ENCODE results near the gene TRIOBP.
"Not testable (repeated sequence)": the region's sequence is repeated elsewhere in the genome, so short reads cannot be mapped to it uniquely, and the experiment has no call there.

Gene TRIOBP

DNA sequence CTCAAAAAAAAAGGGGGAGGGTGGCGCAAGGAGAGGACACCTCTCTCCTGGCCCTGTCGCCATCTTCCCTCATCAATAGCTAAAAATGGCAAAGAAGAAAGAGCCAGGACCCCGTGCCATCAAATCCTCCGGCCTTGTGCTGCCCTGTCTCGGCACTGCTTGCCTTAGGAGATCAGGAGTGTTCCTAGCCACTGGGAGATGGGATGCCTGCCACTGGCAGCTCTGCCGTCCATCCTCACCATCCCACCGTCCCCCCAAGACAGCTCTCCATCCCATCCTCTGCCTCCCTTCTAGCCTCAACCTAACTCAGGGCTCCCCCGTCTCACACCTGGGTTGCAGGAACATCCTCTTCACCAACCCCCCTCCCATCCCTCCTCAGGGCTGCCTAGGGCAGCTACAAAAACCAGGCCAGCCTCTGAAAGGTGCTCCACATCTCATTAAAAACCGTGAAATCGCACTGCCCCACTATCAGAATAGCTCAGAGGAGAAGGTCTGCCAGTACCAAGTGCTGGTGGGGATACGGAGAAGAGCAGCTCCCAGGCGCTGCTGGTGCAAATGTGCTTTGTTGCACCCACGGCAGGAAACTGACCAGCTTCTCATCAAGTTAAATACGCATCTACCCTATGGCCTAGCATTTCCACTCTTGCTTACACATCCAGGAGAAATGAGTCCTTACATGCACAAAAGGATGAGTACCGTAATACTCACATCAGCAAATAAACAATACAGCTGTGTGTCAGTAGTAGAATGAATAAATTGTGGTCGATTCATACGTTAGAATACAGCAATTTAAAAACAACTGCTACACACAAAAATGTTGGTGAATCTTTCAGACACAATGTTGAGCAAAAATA is 79.2 kb downstream of the TRIOBP start:
- peak; percentile 7 to 12 for DNase-seq (ENCODE audit: low read depth in 2 of 2)

DNA sequence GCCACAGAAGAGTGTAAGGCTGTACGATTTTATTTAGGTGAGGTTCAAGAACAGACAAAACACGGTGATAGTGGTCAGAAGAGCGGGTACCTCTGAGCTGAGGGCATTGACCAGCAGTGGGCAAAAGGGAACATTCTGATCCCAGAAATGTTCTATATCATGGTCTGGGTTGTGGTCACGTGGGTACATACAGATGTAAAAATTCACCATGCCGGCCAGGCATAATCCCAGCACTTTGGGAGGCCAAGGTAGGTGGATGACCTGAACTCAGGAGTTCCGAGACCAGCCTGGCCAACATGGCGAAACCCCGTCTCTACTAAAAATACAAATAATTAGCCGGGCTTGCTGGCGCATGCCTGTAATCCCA is 79.8 kb downstream of the TRIOBP start:
- DNase-seq (ENCODE audit: low read depth in 2 of 2) = no peak

DNA sequence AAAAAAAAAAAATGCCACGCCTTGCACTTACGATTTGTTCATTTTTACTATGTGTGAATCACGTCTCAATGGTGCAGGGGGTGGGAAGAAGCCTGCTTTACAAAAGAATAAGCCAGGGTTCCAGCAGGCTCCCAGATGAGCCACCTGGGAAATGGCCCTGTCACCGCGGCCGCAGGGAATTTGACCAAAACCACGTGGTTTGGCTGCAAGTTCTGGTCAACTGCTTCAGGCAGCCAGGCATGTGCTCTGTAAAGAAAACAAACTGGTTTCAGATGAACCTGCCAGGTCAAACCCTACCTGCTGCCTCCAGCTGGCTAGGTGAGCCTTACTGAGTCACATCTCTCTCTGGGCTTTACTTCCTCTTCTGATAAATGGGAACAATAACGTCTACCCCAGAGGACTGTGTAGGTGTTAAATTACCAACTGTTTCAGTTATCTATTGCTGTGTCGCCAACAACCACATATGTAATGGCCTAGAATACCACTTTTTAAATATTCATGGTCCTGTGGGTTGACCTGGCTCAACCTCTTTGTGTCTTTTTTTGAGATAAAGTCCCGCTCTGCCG is 80.4 kb downstream of the TRIOBP start:
- peak in 1 of 2 experiments; percentile 10 for DNase-seq (ENCODE audit: low read depth in 2 of 2)

DNA sequence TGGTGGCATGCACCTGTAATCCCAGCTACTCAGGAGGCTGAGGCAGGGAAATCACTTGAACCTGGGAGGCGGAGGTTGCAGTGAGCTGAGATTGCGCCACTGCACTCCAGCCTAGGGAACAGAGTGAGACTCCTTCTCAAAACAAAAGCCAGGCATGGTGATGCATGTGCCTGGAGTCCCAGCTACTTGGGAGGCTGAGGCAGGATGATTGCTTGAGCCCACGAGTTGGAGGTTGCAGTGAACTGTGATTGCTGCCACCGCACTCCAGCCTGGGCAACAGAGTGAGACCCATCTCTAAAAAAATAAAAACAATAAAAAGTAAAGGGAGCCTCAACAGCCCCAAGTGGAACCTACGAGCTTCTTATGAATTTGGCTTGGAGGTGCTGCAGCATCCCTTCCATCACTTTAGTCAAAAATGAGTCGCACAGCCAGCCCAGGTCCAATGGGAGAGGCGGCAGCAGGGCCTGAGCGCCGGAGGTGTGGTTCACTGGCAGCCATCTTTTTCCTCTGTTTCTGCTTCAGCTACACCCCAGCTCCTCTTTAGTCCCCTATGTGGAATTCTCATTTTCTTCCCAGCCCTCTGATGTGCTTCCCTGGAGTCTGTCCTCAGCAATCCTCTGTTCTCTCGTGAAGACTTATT is 81.6 kb downstream of the TRIOBP start:
- DNase-seq (ENCODE audit: low read depth in 2 of 2) = no peak

DNA sequence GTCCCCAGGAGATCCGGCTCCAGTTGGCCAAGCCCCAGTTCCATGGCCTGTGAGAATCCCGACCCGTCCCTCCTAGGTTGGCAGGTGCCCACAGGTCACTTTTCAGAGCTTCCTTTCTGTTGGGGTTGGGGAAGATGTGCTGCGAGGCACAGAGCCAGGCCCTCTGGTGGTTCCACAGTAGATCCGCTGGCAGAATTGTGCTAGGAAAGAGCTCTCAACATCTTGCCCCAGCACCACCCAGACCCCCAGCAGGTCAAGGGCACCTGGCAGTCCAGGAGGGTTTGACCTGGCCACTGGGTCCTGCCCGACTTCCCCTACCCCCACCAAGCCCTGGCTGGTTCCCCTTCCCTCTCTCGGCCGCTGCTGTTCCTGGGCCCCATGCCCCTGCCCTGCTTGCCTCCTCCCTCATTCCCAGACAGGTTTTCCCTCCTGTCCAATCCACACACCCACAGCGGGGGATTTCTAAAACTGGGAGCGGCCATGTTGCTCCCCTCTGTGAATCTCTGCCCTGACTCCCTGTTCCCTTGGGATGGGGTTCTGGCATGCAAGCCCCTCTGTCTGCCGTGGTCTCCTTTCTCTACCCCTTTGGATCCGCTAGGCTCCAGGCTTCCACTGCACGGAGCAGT is 84.7 kb downstream of the TRIOBP start:
- no peak for DNase-seq (ENCODE audit: low read depth in 2 of 2)

DNA sequence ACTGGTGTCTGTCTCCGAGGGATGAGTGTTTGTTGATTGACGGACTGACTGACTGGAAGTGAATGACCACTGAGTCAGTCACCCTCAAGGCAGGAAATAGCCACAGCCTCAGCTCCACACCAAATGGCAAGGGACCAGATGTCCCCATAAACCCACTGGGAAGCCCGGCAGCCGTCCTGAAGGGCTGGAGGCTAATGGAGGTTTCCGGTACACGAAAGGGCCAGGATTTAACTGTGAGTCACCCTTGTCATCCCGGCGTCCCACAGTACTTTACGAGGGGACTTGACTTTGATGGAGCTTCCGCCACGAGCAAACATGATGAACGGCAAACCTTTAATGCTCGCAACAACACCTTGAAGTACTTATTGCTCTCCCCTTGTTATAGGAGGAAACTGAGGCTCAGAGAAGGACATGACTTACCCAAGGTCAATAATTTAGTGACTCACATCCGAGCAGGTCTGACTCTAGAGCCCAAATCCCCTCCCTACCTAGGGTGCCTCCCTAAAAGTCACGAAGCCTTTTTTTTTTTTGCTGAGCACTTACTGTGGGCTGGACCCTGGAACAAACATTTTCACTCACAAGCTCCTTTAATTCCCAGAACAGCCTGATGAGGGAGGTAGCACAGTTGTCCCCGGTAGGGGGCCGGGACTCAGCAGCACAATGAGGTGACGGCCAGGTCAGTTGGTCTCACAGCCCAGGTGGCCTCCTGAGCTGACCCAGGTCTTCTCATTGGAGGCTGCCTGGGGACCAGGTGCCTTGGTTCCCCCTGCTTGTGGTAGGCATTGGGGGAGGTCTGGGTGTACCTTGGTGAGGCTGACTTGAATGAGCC is 85.7 kb downstream of the TRIOBP start:
- DNase-seq (ENCODE audit: low read depth in 2 of 2) = no peak

DNA sequence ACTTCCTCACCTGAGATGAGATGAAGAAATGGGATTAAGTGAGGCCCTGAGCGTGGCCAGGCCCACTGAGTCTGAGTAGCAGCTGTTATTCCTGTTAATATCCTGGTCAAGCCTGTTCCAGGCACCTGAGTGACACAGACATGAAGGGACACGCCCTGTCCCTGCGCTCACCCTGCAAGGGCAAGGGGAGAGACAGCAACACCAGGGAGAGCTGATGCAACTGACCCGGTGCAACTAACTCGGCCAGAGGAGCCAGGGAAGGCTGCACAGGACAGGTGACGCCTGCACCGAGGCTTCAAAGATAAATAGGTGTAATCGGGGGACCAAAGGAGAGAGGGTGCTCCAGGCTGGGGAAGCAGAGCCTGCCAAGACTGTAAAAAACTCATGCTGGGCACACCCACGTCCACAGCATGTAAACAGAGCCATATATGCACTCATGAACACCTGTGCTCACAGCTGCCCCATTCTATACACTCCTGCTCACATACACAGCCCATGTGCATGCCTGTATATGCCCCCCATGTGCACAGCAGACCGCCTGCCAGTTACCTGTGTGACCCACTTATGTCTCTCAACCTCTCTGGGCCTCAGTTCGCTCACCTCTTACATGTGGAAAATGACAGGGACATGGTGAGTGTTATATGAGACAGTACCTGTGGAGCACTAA is 88.1 kb downstream of the TRIOBP start:
- no peak for DNase-seq (ENCODE audit: low read depth in 2 of 2)

DNA sequence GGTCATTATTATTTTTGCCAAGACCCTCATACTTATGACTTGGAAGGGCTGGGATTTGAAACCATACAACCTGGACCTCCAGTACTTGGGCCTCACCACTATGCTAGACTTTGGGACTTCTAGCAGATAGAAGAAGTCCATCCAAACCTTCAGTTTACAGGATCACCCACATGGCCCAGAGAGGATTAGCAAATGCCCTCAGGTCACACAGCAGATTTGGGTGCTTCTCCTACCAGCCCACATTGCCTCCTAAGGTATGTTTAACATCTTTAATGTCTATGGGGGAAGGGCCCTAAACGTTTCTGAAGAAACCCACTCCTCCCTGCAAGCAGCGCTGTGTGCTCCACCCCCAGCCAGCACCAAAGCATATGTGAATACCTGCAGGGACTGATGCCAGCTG is 93.4 kb downstream of the TRIOBP start:
- no peak for DNase-seq (ENCODE audit: low read depth in 2 of 2)

DNA sequence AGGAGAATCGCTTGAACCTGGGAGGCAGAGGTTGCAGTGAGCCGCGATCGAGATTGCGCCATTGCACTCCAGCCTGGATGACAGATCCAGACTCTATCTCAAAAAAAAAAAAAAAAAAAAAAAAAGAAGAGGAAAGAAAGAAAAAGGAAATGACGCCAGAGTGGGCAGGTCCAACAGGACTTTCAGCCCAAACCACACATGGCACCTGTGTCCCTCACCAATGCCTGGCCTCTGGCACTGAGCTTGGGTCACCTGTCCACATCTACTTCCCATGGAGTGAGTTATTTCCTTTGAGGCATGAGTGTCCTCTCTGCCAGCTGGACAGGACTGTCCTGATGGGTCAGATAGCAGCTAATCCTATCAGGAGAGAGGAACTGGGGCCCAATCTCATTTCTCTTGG is 95.6 kb downstream of the TRIOBP start:
- no peak for DNase-seq (ENCODE audit: low read depth in 2 of 2)

DNA sequence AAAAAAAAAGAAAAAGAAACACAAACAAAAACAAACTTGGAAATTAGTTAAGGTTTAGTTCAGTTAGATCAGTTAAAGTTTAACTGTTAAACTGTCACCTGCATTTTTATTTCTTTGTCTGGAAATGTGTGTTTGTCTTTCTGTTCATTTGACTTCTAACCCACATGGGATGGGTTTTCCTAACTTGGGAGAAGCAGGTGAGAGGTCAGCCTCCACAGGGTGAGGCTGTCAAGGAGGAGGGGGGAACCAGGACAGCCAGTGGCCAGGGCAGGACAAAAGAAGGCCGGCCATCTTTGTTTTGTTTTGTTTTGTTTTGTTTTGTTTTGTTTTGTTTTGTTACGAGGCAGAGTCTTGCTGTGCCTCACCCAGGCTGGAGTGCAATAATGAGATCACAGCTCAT is 97.5 kb downstream of the TRIOBP start:
- DNase-seq (ENCODE audit: low read depth in 2 of 2) = no peak

DNA sequence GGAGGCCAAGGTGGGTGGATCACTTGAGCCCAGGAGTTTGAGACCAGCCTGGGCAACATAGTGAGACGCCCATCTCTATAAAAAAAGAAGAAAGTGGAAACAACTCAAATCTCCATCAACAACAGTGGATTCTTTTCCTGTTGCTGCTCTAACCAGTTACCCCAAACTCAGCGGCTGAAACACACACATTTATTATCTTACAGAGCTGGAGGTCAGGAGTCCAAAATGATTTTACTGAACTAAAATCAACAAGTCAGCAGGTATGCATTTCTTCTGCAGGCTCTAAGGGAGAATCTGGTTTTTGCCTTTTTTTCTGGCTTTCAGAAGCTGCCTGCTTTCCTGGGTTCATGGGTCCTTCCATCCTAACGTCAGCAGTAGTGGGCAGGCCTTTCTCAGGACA is 99.2 kb downstream of the TRIOBP start:
- DNase-seq (ENCODE audit: low read depth in 2 of 2) = no peak

DNA sequence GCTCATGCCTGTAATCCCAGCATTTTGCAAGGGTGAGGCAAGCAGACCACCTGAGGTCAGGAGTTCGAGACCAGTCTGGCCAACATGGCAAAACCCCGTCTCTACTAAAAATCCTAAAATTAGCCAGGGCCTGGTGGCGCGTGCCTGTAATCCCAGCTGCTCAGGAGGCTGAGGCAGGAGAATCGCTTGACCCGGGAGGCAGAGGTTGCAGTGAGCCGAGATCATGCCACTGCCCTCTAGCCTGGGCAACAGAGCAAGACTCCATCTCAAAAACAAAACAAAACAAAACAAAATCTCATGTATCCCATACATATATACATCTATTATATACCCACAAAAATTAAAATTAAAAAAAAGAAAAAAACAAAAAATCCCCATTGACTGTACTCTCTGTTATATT is 100.4 kb downstream of the TRIOBP start:
- not testable (repeated sequence) for DNase-seq (ENCODE audit: low read depth in 2 of 2)

DNA sequence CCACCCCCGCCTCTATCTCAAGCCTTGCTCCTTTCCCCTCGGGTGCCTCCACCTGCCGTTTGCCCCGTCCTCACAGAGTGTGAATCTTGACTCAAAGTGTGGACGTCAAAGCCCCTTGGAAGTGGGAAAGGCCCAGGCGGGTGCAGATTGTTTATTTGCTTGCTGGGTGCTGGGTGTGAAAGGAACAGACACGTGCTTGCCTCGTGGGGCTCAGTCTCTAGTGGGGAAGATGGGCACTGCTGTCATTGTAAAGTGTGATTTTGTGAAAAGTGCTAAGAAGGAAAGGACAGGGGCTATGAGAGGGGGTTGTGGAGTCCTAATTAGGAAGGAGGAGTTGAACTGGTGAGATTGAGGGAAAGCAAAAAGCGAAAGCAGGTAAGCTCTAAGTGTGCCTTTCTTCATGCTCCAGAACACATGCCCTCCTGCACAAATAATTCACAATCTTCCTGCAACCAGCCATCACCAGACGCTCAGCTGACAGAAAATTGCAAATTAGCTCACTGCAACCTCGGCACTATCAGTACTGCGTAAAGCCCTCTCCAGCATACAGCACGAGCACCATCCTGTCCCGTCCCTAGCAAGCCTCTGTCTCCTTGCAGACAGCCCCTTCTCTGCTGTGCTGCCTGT is 101.1 kb downstream of the TRIOBP start:
- no peak for DNase-seq (ENCODE audit: low read depth in 2 of 2)

DNA sequence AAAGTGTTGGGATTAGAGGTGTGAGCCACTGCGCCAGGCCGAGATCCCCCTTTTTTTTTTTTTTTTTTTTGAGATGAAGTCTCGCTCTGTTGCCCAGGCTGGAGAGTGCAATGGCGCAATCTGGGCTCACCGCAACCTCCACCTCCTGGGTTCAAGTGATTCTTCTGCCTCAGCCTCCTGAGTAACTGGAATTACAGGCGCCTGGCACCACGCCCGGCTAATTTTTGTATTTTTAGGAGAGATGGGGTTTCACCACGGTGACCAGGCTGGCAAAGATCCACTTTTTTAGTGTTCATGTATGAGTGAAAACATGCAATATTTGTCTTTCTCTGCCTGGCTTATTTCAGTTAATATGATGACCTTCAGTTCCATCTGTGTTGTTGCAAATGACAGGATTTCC is 103.1 kb downstream of the TRIOBP start:
- not testable (repeated sequence) for DNase-seq (ENCODE audit: low read depth in 2 of 2)

DNA sequence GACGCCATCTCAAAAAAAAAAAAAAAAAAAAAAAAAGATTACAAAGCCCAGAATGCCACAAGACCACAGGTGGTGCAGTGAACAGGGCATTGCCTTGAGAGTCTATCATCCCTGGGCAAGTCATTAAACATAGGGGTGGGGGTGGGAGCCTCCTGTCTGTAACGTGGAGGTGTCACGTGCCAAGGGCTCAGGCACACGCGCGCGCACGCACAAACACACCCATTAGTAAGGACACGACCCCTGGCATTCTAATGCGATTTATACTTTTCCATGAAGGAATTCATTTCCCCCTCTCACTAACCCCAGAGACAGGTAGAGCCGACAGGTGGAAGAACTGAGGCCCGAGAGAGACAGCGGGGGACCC is 105.1 kb downstream of the TRIOBP start:
- DNase-seq (ENCODE audit: low read depth in 2 of 2) = no peak

DNA sequence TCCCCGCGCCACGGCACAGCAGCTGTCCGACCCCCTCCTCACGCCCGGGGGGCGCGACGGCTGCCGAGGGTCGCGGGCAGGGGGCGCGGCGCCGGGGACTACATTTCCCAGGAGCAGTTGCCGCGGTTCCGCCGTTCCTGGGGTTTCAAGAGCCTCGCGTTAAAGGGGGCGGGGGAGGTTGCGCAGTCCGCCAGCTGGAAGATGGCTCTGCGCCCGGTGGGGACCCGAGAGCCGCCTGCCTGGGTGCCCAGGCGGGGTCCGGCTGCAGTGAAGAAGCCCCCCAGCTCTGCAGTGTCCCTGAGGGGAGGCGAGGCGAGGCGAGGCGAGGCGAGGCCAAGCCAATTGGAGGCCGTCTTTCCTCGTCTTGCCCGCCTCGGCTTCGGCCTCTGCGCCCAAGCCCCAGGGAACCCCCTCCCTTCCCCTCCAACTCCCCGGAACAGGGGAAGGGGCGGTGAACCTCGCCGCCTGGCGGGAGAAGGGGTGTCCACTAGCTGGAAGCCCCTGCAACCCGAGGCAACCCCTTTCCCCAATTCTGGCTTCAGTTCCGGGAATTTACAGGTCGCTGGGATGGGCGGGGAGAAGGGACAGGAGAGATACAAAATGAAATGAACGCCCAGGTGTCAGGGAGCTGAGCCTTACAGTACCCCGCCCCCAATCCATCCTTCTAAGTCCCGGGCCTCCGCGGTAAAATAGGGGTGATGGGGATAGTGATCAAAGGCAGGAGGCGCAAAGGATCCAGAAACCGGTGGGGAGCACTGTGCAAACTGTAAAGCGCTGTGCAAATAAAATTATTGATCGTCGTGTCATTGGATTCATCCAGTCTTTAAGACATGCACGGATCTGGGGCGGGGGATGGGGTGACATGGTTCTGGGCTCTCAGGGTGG is 105.7 kb downstream of the TRIOBP start:
- no peak for DNase-seq (ENCODE audit: low read depth in 2 of 2)

DNA sequence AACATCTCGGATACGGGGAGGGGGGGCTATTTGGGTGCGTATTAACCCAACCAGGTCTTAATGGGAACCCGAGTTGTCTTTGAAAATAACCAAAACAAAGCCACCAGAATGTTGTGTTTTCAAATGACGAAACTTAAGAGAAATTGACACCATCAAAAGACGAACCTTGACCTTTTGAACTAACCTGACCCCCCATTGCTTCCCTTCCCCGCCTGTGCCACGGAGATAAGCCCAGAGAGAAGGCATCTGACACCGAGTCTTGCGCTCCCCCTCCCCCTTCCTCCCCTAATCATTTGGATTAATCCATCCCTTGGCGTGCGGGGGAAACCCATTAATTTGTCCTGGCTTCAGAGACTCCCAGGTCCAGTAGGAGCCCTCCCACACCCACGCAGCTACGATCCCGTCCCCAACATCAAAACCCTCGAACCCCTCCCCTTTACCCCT is 106.4 kb downstream of the TRIOBP start:
- DNase-seq (ENCODE audit: low read depth in 2 of 2) = no peak

DNA sequence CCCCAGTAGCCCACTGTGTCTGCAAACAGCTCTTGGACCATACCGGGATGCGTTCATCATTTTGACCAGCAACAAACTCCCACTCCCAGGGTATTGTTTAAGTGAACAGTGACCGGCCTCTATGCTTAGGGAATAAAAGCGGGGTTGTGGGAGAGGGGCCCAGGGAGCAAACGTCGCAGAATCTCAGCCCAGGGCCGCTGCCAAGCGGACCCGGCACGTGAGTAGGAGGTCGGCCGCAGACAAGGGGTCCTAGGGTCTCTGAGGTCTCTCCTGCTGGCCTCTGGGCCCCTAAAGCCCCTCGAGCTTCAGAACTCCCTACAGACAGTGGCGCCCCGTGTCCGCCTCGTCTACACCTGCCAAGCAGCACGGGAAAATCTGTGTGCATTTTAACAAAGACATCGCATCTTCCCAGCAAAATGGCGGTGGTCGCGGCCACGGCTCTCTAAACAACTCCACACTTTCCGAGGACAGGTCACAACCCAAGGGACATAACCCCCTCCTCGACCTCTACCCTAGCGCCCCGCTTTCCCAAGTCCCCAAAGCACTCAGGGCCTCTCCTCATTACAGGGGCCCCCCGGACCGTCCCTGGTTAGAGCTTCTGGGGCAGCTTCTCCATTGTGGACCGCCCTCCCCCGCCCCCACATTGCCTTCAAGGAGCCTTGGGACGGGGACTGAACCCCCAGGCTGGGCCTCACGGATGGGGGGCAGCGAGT is 106.9 kb downstream of the TRIOBP start:
- no peak for DNase-seq (ENCODE audit: low read depth in 2 of 2)

DNA sequence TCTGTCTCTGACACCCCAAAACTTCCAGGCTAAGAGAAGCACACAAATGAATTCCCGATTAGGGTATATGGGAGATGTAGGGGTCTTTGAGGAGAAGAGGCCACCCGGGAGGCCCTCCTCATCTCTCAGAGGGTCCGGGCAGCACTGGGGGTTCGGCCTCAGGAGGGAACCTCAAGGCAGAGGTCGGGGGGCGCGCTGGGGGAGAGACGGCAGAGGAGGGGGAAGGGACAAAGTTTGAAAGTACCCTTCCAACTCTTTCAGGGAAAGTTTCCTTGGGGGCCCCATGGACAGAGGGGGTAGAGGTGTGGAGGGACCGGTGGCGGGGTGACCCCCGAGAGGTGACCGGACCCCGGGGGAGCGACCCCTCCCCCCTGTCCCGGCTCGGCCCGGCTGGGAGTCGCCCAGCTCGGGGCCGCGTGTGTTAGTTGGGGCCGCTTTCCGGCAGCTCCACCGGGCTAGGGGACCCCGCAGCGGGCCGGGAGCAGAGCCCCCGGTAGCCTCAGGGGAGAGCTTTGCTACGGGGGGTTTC is 107.6 kb downstream of the TRIOBP start:
- no peak for DNase-seq (ENCODE audit: low read depth in 2 of 2)
